Activated CD8-positive, alpha-beta memory T cell treated with anti-CD3 and anti-CD28 coated beads for 24 hours (primary cell): ENCODE measurements around the gene SPR.
"Not testable (repeated sequence)": the region's sequence is repeated elsewhere in the genome, so short reads cannot be mapped to it uniquely, and the experiment has no call there.

ENCODE experiments used
- DNase-seq: peaks from one replicate; pipeline ENCODE4 v3.0.0-alpha.2; 2020

The SPR gene

GRCh38 chr2:72889991-72890390 lies 2.8 kb downstream of the SPR start:
- DNase-seq, result no peak

- DNase-seq, result no peak
Measured at GRCh38 chr2:72891091-72891818, 4.0 kb downstream of the SPR start.

- peak; percentile 78 for DNase-seq
Measured at GRCh38 chr2:72892506-72893173, 5.4 kb downstream of the SPR start.

- DNase-seq, result no peak
Measured at GRCh38 chr2:72893594-72894319, 6.5 kb downstream of the SPR start.

GRCh38 chr2:72894514-72894913 lies 7.3 kb downstream of the SPR start:
- DNase-seq, result no peak

GRCh38 chr2:72895154-72895553 lies 7.9 kb downstream of the SPR start:
- no peak for DNase-seq

- DNase-seq, result no peak
Measured at GRCh38 chr2:72895759-72896281, 8.6 kb downstream of the SPR start.

GRCh38 chr2:72896446-72896845 lies 9.2 kb downstream of the SPR start:
- DNase-seq, result no peak

- DNase-seq, result no peak
Measured at GRCh38 chr2:72897785-72898584, 10.8 kb downstream of the SPR start.

GRCh38 chr2:72898585-72898906 lies 11.3 kb downstream of the SPR start:
- DNase-seq, result no peak

GRCh38 chr2:72900191-72900825 lies 13.1 kb downstream of the SPR start:
- DNase-seq, result no peak

GRCh38 chr2:72901426-72901825 lies 14.2 kb downstream of the SPR start:
- DNase-seq, result no peak

- not testable (repeated sequence) for DNase-seq
Measured at GRCh38 chr2:72907369-72907768, 20.2 kb downstream of the SPR start.

GRCh38 chr2:72908741-72909140 lies 21.5 kb downstream of the SPR start:
- no peak for DNase-seq

- DNase-seq, result no peak
Measured at GRCh38 chr2:72911256-72911655, 24.0 kb downstream of the SPR start.

- peak; percentile 49 for DNase-seq
Measured at GRCh38 chr2:72913486-72914205, 26.4 kb downstream of the SPR start.

- DNase-seq, result peak; percentile 32
Measured at GRCh38 chr2:72914206-72914559, 27.0 kb downstream of the SPR start.

GRCh38 chr2:72914589-72915319 lies 27.5 kb downstream of the SPR start:
- no peak for DNase-seq

GRCh38 chr2:72915320-72915906 lies 28.2 kb downstream of the SPR start:
- DNase-seq, result peak; percentile 57

GRCh38 chr2:72915907-72916742 lies 28.9 kb downstream of the SPR start:
- peak; percentile 78 for DNase-seq
